Activated T-helper 1 cell treated with Interleukin-2 at 50 U/mL for 16 hours (primary cell): ENCODE data around the gene SET.
"Not testable (repeated sequence)": the region's sequence is repeated elsewhere in the genome, so short reads cannot be mapped to it uniquely, and the experiment has no call there.

Source experiments
- DNase-seq: peaks from one replicate; pipeline ENCODE4 v3.0.0-alpha.2; 2020; ENCODE audit warnings: low read depth

SET gene, protein sequence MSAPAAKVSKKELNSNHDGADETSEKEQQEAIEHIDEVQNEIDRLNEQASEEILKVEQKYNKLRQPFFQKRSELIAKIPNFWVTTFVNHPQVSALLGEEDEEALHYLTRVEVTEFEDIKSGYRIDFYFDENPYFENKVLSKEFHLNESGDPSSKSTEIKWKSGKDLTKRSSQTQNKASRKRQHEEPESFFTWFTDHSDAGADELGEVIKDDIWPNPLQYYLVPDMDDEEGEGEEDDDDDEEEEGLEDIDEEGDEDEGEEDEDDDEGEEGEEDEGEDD

DNA sequence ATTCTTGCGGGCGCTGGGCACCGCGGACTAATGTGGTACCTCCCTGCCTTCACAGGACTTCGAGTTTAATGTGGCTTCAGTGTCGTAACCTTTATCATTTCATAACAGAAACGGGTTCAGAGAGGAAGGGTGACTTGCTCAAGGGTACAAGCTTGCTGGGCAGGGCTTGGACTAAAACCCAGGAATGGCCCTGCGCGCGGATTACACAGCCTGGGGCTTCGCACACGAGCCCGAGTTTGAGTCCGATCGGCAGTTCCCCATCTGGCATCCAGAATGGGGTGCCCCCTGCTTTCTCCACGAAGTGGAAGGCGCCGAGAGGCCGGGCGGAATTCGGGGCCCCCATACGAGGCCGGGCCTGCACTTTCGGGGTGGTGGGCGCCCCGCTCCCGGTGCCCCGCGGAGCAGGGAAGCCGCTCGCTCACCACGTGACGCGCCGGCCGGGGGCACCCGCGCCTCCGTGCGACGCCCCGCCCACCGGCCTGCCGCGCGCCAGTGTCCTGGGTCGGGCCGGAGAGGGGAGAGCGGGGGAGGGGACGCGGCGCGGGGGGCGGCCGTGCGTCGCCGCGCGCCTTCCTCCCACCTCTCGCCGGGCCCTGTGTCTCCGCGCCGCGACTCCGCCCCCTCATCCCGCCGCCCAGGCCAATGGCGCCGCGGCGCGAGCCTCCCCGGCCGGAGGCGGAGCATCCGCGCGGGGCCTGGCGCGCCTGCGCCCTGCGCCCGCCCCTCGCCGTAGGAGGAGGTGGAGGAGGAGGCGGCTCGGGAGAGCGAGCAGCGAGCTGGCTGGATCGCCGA is at the start of gene SET:
TSS of gene SET (plus strand) at position 722 of the 792 bp plus-strand sequence. CDS start 361 bp downstream, outside the sequence.
- DNase-seq = peak; percentile 91

DNA sequence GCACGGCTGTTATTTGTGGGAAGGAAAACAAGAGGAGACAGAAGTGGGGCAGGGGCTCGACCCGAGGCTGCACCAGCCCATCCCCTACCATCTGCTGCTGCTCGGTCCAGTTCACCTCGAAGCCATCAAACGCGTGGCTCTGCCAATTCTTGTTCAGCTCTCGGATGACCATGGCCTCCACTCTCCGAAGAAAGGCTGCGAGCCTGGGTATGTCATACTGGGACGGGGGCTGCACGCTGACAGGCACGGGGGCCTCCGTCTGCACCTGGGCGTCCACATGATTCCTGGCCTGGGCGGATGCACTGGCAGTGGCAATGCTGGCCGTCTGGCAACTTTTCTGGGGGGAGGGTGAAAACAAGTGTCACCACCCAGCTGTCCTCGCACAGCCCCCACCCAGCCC is 48.4 kb upstream of the SET start:
- no peak for DNase-seq

DNA sequence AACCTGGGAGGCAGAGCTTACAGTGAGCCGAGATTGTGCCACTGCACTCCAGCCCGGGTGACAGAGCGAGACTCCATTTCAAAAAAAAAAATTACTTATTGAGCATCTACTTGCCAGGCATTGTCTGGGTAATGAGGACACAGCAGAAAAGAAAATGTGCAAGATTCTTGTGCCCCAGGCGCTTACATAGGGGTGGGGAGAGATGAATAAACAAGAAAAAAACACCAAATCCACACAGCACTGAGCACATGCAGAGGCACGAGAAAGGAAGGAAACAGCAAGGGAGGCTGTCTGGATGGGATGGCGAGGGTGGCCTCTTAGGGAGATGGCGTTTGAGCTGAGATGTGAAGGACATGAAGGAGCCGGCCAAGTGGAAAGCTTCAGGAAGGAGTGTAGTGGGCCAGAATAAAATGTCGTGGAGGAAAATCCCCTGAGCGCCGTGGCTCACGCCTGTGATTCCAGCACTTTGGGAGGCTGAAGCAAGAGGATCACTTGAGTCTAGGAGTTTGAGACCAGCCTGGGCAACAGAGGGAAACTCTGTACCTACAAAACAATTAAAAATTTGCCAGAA is 46.3 kb upstream of the SET start:
- DNase-seq = no peak

DNA sequence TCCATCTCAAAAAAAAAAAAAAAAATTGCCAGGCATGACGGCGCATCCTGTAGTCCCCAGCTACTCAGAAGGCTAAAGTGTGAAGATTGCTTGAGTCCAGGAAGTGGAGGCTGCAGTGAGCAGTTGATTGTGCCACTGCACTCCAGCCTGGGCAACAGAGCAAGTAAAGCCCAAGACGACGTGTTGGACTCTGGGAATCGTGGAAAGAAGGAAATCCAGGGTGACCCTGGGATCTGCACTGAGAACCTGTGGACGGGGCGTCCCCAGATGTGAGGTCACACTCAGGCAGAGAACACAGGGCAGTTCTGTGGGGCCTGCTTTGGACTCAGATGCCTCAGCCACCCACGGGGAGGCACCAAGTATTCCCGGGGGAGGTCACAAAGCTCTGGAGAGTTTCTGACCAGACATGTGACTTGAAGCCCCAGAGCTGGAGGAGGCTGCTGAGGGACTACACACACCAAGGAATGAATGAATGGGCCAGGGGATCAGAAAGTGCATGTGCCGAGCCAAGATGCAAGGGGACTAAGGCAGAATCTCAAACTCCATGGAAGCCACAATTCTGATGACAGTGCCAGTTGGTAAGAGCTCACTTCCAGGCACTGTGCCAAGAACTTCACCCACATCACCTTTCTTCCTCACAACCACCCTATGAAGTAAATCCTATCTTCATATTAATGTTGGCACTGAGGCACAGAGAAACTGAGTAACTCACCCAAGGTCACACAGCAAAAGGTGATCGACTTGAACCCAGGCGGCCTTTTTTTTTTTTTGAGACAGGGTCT is 45.3 kb upstream of the SET start:
- DNase-seq = no peak

DNA sequence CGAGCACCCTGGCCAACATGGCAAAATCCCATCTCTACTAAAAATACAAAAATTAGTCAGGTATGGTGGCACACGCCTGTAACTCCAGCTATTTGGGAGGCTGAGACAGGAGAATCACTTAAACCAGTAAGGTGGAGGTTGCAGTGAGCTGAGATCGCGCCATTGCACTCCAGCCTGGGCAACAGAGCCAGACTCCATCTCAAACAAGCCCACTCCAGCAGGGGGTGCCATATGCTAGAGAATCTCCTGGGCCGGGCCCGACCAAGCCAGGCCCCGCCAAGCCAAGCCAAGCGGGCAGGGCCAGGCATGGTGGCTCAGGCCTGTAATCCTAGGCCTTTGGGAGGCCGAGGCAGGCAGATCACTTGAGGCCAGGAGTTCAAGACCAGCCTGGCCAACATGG is 40.8 kb upstream of the SET start:
- peak; percentile 46 for DNase-seq

DNA sequence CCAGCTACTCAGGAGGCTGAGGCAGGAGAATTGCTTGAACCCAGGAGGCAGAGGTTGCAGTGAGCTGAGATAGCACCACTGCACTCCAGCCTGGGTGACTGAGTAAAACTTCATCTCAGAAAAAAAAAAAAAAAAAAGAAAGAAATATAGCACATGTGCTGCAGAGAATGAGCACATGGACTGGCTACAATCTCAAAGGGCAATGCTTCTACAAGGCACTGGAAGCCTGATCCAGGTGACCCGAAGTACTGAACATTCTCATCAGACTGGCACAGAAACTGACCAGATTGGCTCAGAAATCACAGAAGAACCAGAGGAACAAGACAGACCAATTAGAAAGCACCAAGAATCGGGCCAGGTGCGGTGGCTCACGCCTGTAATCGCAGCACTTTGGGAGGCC is 37.2 kb upstream of the SET start:
- no peak for DNase-seq

DNA sequence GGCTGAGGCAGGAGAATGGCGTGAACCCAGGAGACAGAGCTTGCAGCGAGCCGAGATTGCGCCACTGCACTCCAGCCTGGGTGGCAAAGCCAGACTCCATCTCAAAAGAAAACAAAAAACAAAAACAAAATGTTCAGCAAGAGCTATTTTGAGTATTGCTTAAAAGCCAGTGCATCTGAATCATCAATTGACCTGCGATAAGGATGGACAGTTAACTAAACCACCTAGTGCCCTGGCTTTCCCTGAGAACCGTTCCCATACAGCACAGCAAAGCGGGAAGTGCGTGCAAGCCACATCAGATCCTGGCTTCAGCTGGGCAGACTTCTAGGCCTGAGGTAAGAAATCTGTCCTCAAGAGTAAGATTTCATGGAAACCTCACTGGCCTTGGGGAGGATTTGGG is 35.1 kb upstream of the SET start:
- no peak for DNase-seq

DNA sequence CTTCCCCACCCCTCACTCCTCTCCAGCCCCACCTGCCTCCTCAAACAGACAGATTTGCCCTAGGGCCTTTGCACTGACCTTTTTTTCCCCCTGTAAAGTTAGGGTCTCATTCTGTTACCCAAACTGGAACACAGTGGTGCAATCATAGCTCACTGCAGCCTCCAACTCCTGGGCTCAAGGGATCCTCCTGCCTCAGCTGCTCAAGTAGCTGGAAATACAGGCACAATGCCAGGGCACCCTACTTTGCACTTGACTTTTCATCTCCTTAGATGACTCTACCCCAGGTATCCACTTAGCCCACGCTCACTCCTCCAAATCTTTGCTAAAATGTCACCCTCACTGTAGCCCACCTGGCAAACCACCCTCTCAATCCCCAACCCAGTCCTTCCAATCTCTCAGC is 34.5 kb upstream of the SET start:
- no peak for DNase-seq

DNA sequence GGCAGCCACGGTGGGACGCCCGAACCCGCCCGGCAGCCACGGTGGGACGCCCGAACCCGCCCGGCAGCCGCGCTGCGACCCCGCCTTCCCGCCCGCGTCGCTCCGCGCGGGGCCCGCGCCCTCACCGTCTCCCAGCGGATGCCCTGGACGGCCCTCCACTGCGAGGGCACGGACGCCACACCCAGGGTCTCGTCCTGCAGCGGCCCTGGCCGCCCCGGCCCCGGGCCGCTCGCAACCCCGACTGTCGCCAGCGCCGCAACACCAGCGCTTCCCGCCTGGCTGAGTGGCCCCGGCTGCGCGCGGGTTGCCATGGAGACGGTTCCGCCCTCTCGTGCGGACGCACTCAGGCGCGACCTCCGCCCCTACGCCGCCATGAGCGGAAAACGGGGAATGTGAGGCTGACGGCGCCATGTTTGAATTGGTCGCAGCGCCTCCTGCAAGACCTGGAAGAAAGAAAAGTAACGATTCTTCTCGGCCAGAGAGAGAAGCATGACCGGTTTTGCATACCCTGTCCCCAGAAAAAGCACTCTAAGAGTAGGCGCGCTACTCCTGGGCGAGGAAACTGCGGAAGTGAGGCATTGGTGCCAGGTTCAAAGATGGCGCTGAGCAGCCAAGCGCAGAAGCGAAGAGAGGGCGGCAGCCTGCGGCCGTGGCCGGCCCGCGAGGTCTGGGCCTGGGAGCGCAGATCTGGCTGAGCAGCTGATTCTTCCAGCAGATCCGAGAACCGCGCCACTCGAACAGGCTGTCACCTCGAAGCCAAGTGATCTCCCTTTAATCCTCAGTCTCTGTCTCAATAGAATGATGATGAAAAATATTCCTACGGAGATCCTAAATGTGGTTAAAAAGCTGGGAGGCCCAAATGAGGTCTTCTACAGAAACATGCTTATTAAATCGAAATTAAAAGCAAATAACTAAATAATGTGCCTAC is 32.3 kb upstream of the SET start, which contains the start of gene DYNC2I2:
TSS of gene DYNC2I2 (minus strand) at position 432 of the 928 bp plus-strand sequence. CDS start at position 311, 121 bp downstream.
- DNase-seq = peak; percentile 95

DNA sequence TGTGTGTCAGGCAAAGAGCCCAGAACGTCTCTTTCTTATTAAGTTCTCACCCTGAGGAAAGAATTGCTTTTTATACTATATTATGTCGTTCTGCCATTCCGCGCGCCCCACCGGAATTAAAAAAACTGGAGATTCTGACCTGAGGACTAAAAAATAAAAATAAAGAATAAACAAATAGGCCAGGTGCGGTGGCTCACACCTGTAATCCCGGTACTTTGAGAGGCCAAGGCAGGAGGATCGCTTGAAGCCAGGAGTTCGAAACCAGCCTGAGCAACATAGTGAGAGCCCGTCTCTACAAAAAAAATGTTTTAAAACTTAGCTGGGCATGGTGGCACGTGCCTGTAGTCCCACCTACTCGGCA is 31.7 kb upstream of the SET start:
- DNase-seq = no peak

DNA sequence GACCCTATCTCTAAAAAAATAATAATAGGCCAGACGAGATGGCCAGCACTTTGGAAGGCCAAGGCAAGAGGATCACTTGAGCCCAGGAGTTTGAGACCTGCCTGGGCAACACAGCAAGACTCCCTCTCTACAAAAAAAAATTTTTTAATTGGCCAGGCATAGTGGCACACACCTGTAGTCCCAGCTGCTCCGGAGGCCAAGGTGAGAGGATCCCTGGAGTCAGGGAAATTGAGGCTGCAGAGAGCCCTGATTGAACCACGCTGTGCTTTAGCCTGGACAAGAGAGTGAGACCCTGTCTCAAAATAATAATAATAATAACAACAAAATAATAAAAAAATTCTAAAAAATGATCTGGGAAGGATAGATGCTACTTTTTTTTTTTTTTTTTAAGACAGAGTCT is 31.2 kb upstream of the SET start:
- no peak for DNase-seq

DNA sequence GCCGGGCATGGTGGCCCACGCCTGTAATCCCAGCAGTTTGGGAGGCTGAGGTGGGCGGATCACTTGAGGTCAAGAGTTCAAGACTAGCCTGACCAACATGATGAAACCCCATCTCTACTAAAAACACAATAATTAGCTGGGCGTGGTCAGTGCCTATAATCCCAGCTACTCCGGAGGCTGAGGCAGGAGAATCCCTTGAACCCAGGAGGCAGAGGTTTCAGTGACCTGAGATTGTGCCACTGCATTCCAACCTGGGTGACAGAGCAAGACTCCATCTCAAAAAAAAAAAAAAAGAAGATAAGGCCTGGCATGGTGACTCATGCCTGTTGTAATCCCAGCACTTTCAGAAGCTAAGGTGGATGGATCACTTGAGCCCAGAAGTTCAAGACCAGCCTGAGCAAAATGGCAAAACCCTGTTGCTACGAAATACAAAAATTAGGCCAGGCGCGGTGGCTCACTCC is 22.5 kb upstream of the SET start:
- DNase-seq = not testable (repeated sequence)

DNA sequence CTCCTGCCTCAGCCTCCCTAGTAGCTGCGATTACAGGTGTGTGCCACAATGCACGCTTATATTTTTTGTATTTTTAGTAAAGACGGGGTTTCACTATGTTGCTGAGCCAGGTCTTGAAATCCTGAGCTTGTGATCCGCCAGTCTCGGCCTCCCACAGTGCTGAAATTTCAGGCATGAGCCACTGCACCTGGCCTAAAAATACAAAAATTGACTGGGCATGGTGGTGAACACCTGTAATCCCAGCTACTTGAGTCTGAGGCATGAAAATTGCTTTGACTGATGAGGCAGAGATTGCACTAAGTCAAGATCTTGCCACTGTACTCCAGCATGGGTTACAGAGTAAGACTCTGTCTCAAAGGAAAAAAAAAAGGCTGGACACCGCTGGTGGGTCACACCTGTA is 19.2 kb upstream of the SET start:
- no peak for DNase-seq

DNA sequence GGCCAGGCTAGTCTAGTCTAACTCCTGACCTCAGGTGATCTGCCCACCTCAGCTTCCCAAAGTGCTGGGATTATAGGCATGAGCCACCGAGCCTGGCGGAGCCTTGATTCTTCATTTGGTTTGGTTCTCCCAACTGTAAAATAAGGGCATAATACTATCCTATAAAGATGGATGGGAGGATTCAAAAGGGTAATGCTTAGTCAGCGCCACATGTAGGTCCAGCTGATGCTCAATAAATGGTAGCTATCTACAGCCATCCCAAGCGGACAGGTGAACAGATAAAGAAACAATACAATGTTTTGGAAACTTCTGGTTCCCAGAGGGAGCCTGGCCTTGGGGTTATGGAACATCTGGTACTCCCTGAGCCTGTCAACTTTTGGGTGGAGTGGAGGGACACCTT is 13.6 kb upstream of the SET start:
- no peak for DNase-seq

DNA sequence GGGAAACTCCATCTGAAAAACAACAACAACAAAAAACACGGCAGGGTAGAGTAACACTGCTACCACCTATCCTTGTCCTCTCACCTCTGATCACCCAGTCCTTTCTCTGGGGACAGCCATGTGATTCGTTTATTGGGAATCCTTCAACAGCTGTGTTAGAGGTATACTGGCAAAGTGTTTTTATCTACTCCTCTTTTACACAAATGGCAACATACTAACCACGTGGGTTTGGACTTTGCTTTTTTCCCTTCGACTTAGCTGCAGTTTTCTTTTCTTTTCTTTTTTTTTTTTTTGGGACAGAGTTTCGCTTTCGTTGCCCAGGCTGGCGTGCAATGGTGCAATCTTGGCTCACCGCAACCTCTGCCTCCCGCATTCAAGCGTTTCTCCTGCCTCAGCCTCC is 11.2 kb upstream of the SET start:
- DNase-seq = no peak

DNA sequence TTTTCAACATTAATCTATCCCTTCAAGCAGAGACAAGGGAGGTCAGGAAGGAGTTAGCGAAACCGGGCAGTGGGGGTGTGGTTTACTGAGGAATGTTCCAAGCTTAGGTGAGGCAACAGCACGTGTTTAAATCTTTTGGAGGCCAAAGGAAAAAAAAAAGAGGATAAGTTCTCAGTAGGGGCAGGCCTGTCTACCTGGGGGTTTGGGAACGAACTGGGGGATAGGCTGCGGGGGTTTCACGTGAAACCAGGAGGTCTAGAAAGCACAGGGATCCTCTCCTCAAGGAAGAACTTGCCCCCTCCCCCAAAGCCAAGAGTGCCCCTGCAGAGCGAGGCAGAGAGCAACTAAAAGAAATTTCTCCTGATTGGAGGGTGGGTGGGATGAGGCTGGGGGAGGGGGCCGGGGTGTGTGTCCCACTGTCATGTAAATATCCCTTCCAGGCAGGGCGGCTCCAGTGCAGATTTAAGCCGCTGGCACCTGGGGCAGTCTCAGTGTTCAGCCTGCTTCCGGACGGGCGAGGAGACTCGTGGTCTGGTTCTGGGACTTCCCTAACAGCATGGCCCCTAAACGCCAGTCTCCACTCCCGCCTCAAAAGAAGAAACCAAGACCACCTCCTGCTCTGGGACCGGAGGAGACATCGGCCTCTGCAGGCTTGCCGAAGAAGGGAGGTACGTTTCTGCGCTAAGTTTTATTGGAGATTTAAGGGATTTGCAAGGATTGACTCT is 5.5 kb upstream of the SET start:
- no peak for DNase-seq

DNA sequence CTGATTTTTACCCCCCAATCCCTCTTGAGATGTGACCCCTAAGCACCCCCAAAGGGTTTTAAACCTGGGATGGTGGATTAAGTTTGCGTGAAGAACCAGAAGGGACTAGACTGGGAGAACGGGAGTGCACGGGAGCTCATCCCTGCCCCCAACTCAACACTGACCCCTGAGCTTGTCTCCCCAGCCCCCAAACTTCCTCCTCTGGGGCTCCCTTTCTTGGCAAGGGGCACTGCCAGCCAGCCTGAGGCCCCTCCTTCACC is 5.0 kb upstream of the SET start:
- no peak for DNase-seq

DNA sequence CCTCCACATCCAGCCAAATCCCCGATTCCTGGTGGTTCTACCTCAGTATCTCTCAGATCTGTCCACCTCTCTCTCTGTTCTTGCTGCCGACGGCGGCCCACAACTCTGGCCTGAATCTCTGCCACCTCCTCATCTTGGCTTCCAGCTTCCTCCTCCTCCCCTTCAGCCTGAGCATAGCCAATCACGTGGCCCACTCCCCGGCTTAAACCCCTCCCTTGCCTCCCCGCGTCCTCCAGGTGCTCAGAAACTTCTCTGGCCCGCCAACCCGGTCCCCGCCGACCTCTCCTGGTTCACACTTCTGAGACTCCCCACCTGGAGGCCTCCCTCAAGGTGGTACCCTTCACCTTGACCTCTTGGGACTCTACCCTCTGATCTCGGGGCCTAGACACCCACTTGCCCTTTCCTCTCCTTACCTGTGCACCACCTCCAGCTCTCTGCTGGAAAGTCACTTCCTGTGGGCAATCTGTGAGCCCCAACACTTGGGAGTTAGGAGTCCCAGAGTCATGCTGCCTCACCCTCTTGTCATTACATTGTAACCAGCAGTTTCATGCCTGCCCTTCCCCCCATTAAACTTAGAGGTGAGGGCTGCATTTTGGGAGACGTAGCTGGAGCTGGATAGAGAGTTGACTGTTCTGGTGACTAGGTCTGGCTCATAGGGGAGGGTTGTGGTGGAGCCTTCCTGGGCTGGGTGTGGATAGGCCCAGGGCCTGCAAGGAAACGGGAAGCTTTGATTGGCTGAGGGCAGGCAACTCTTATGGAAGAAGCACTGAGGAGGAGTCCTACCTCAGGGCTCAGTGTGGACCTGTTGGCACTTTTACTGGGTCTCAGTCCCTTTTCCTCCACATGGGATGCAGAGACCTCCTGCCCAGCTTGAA is 4.5 kb upstream of the SET start:
- peak; percentile 58 for DNase-seq

DNA sequence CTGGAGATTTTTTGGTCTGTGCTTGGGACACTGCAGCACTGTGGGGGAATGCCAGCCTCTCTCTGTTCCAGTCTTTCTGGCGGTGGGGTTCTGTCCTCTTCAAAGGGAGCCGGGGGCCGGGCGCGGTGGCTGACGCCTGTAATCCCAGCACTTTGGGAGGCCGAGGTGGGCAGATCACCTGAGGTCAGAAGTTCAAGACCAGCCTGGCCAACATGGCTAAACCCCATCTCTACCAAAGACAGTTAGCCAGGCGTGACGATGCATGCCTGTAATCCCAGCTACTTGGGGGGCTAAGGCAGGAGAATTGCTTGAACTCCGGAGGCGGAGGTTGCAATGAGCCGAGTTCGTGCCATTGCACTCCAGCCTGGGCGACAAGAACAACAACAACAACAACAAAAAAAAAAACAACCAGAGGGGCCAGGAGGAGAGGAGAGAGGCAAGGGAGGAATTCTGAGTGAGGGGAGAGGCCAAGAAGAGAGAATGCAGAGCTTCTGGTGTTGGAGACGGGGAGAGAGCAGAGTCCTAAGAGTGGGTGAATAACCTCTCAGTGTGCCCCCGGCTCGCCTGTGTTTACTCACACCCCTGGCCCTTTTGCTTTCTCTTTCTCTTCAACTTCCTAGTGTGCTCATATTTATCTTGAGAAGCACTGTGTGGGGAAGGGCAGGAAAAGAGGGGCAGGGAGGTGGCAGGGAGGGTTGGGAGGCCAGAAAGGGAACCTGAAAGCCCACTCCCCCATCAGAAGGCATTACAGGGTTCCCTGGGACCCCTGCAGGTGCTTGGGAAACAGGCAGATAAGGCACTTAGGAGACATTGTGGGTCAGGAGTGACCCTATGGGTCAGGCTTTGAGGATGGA is 3.2 kb upstream of the SET start:
- DNase-seq = no peak
